GM18505 (cell line): ENCODE measurements around the gene ATP1A3.

Experiments used
- ATAC-seq: cut with Tn5 transposase; IDR thresholded peaks from one replicate; pipeline ENCODE4 v1.9.1; 2021; ENCODE audit not compliant: unreplicated experiment
- POLR2A ChIP-seq: IDR thresholded peaks from 4 replicates; pipeline ENCODE4 v1.6.1; 2011; ENCODE audit warnings: borderline replicate concordance; ENCODE audit not compliant: insufficient read depth, insufficient read length; ENCODE audit errors: extremely low read depth

ATP1A3 gene

DNA sequence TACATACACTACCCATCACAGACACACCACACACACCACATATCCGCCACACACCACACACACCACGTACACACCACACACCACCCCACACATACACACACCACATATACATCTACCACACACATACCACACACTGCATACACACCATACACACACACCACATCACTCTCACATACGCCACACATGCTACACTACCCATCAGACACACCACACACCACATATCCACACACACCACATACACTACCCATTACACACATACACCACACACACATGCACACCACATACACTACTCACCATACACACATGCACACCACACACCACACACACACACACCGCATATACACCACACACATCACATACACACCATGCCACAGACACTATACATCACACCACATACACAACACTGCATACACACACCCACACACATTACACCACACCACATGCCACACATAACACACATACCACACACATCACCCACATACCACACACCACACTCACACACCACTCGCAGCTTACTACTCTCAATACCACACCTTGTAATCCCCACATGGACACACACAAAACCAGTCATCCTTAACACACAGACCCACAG lies 75.3 kb downstream of the ATP1A3 start:
- no peak for ATAC-seq
- no peak for TF ChIP-seq POLR2A

DNA sequence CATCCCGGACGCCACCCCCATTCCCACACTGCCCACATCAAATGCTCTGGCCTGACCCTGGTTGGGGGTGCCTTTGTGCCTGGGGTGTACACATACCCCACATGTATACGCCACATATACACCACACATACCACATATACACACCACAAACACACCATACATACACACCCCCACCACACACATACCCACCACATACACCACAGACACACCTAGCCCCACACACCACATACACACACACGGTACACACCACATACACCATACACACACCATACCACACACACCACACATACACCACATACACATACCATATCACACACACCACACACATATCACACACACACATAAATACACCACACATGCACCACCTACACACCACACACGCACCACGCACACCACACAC lies 75.9 kb downstream of the ATP1A3 start:
- no peak for ATAC-seq
- TF ChIP-seq POLR2A: no peak

DNA sequence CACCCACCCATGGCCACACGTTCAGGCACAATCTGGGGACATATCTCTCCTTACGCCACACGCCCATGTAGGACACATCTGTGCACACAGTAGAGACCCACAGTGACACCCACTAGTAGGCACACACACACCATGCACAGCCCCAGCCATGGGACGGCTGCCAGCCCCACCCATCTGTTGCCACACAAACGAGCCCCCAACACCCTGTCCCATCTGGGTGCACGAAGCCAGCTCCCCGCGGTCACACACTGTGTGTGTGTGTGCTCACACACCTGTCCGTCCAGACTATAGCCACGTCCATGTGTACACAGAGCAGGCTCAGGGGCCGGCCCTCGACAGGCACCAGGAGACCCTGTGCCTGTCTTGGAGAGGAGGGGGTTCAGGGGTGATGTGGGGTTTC lies 76.4 kb downstream of the ATP1A3 start:
- ATAC-seq: no peak
- no peak for TF ChIP-seq POLR2A
